ENCODE results near the gene RASGRF2.

RASGRF2 gene, protein sequence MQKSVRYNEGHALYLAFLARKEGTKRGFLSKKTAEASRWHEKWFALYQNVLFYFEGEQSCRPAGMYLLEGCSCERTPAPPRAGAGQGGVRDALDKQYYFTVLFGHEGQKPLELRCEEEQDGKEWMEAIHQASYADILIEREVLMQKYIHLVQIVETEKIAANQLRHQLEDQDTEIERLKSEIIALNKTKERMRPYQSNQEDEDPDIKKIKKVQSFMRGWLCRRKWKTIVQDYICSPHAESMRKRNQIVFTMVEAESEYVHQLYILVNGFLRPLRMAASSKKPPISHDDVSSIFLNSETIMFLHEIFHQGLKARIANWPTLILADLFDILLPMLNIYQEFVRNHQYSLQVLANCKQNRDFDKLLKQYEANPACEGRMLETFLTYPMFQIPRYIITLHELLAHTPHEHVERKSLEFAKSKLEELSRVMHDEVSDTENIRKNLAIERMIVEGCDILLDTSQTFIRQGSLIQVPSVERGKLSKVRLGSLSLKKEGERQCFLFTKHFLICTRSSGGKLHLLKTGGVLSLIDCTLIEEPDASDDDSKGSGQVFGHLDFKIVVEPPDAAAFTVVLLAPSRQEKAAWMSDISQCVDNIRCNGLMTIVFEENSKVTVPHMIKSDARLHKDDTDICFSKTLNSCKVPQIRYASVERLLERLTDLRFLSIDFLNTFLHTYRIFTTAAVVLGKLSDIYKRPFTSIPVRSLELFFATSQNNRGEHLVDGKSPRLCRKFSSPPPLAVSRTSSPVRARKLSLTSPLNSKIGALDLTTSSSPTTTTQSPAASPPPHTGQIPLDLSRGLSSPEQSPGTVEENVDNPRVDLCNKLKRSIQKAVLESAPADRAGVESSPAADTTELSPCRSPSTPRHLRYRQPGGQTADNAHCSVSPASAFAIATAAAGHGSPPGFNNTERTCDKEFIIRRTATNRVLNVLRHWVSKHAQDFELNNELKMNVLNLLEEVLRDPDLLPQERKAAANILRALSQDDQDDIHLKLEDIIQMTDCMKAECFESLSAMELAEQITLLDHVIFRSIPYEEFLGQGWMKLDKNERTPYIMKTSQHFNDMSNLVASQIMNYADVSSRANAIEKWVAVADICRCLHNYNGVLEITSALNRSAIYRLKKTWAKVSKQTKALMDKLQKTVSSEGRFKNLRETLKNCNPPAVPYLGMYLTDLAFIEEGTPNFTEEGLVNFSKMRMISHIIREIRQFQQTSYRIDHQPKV (N-terminal part only)

DNA sequence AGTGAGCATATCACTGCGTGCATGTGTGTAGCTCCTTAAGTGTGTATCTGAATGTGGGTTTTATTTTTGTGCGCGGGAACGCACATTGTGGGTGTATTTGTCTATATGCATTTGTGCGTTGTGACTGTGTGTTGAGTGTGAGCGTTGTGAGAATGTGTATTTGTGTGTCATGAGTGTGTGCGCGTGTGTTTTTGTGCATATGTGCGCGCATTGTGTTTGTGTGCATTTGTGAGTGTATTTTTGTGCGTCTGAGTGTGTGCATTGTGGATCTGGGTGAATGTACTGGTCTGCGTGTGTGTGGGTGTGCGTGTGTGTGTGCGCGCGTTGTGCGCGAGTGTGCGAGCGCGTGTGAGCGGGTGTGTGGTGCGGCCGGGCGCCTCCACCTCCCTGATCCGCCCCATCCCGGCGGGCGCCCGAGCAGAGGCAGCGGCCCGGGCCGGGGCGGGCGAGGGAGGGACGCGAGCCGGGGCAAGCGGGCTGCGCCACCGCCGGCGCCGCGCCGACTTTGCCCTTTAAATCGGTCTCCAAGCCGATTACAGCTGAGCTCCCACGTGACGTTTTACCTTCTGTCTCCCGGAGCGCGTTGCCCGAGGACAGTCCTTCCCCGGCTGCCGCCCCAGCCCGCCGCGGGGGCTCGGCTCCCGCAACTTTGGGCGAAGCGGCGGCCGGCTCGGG, at the start of gene RASGRF2:
Gene RASGRF2 (plus strand): TSS at position 596 of the 675 bp plus-strand sequence. CDS start 376 bp downstream, outside the sequence.
- peak in 1 of 2 donors; percentile 22 for DNase-seq (ENCODE audit: low read depth in 2 of 2)
- H3K4me3 ChIP-seq (replicated peaks in 1 of 2; ENCODE audit: low read depth in 2 of 2, low read length in 2 of 2): peak within 1 kb of the TSS; percentile 29 to 53
- TF ChIP-seq, protein P1, sequence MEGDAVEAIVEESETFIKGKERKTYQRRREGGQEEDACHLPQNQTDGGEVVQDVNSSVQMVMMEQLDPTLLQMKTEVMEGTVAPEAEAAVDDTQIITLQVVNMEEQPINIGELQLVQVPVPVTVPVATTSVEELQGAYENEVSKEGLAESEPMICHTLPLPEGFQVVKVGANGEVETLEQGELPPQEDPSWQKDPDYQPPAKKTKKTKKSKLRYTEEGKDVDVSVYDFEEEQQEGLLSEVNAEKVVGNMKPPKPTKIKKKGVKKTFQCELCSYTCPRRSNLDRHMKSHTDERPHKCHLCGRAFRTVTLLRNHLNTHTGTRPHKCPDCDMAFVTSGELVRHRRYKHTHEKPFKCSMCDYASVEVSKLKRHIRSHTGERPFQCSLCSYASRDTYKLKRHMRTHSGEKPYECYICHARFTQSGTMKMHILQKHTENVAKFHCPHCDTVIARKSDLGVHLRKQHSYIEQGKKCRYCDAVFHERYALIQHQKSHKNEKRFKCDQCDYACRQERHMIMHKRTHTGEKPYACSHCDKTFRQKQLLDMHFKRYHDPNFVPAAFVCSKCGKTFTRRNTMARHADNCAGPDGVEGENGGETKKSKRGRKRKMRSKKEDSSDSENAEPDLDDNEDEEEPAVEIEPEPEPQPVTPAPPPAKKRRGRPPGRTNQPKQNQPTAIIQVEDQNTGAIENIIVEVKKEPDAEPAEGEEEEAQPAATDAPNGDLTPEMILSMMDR (IDR thresholded peaks at IDR 0.05; ENCODE audit: low read depth, low read length): no peak

DNA sequence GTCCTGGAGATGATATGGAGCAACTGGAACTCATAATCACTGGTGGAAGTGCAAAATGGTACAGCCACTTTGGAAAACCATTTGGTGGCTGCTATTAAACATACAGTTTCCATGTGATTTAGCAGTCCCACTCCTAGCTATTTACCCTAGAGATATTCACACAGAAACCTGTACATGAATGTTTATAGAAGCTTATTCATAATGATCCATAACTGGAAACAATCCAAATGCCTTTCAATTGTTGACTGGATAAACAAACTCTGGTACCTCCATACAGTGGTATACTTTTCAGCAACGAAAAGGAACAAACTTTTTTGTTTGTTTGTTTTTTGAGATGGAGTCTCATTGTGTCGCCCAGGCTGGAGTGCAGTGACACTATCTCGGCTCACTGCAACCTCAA, 47.7 kb upstream of the RASGRF2 start:
- DNase-seq (ENCODE audit: low read depth in 2 of 2): no peak
- TF ChIP-seq, protein P1 (IDR thresholded peaks at IDR 0.05; ENCODE audit: low read depth, low read length): no peak
- no peak overlapping the region for H3K4me3 ChIP-seq (replicated peaks in 1 of 2; ENCODE audit: low read depth in 2 of 2, low read length in 2 of 2)

DNA sequence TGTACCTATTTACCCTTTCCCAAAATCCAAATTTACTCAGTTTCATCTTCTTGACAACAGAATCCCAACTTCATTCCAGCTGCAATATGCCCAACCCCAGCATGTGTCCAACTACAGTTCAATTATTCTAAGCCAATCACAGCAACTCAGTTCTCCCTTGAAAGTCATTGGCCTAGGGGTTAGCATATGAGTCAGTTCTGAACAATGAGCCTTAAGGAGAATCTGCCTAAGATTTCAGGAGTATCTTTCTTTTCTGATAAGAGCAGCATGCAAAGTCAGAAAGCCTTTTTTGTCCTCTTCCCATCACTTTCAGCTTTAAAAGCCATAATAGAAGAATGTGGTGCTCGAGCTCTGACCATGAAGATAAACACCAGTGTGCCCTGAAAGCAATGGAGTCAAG, 44.4 kb upstream of the RASGRF2 start:
- peak in 1 of 2 donors; percentile 18 for DNase-seq (ENCODE audit: low read depth in 2 of 2)
- TF ChIP-seq, protein P1 (IDR thresholded peaks at IDR 0.05; ENCODE audit: low read depth, low read length): no peak
- H3K4me3 ChIP-seq (replicated peaks in 1 of 2; ENCODE audit: low read depth in 2 of 2, low read length in 2 of 2): no peak overlapping the region

DNA sequence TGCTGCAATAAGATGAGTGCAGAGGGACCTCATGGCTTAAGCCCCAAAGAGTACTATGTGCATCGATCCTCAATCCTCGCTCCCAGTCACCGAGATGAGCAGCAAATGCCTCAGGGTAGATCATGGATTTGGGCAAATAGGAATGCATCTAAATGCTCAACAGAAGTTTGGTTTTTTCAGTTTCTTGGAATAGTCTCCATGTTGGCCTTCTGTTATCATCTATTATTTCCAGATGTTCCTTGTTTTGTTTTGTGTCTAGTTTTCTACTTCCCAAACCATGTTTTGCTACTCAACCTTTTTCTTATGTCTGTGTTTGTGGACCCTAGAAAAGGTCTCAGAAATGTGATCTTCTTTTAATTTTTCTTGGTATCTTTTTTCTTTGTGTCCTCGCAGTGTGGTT, 43.5 kb upstream of the RASGRF2 start:
- no peak overlapping the region for H3K4me3 ChIP-seq (replicated peaks in 1 of 2; ENCODE audit: low read depth in 2 of 2, low read length in 2 of 2)
- TF ChIP-seq, protein P1 (IDR thresholded peaks at IDR 0.05; ENCODE audit: low read depth, low read length): no peak
- DNase-seq (ENCODE audit: low read depth in 2 of 2): no peak

DNA sequence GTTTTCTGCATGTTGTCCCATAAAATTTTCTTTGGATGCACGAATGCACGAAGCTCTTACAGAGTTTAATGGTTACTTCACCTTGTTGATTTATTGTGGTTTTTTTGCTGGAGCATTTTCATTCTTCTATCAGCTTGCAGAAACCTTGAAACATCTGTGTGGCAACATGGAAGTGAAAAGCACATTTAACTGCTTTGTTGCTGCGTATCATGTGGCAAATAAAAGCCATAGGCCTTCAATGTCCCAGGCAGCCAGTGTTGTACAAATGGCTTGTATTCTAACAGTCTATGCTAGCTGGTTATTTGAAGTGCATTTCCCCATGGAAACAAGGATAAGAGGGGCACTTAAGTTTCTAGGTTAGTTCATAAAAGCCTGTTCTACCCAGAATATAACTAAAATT, 42.5 kb upstream of the RASGRF2 start:
- DNase-seq (ENCODE audit: low read depth in 2 of 2): no peak
- no peak overlapping the region for H3K4me3 ChIP-seq (replicated peaks in 1 of 2; ENCODE audit: low read depth in 2 of 2, low read length in 2 of 2)
- TF ChIP-seq, protein P1 (IDR thresholded peaks at IDR 0.05; ENCODE audit: low read depth, low read length): no peak

DNA sequence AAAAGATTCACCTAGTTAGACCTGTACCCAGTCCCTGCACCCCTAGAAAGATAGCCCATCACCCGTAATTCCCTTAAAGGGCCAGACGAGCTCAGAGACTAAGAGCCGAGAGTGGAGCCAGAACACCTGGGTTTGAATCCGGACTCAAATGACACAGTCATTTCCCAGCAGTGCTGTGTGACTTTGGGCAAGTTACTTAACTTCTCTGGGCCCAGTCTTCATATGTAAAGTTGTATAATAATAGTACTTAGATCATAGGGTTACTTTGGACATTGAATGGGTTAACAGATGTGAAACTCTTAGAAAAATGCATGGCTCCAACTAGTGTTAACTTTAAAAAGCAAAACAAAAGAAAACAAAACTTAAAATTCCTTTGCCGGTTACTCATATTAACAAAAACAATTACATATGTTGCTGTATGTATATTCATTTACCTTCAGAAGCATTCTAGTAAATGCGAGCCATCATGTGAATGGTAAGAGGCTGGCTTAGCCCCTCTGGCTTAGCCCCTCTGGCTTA, 40.4 kb upstream of the RASGRF2 start:
- H3K4me3 ChIP-seq (replicated peaks in 1 of 2; ENCODE audit: low read depth in 2 of 2, low read length in 2 of 2): no peak overlapping the region
- DNase-seq (ENCODE audit: low read depth in 2 of 2): peak in 1 of 2 donors; percentile 18
- TF ChIP-seq, protein P1 (IDR thresholded peaks at IDR 0.05; ENCODE audit: low read depth, low read length): no peak

Data from cardiac fibroblast (primary cell).